HK-2 (cell line): Measurements from ENCODE around the gene PRDX2.

Source experiments
- DNase-seq: peaks from one replicate; pipeline ENCODE4 v3.0.0-alpha.2; 2018; ENCODE audit not compliant: unreplicated experiment

Gene PRDX2

DNA sequence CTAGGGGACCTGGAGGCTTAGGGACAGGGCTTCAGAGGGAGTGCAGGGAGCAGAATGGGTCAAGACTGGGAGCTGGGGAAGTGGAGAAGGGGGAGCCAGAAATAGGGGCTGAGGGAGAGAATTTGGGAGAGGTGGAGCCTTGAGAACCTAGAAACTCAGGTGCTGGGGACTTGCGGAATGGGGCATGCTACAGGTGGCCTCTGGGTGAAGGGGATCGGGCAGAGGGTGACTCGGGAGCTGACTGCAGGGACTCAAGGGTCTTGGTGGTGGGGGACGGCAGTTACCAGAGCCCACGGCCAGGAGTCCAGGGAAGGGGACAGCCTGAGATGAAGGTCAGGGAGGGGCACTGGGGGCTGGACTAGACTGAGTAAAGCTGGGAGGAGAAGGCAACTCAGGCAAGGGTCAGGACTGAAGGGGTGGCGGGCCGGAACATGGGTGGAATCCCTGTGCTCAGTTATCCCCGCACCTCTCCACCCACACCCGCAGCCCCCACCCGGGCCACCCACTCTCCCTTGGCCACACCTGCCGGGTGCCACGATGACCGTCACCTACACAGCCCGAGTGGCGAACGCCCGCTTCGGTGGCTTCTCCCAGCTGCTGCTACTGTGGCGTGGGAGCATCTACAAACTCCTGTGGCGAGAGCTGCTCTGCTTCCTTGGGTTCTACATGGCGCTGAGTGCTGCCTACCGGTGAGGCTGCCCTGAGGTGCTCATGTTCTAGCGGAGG lies 49.4 kb downstream of the PRDX2 start:
- DNase-seq, result no peak

DNA sequence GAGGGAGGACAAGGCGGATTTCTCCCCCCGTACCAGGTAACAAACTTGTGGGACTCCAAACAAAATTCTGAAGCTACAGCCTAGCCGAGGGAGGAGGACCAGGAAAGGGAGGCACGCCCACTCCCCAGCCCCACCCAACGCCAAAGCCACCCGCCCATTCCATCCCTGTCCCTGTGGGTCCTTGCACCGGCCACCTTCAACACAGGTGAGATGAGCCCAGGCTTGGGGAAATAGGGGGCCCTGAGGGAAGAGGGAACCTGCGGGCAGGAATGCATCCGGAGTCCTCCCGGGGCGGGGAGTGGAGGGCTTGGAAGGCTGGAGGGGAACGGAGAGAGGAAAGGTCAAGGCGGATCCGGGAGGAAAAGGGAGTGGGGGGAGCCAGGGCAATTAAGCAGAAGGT lies 50.0 kb downstream of the PRDX2 start, which contains the start of gene BEST2:
Gene BEST2, plus strand, starts transcription at position 157 of the 400 bp plus-strand sequence. CDS start 802 bp downstream, outside the sequence.
- no peak for DNase-seq

DNA sequence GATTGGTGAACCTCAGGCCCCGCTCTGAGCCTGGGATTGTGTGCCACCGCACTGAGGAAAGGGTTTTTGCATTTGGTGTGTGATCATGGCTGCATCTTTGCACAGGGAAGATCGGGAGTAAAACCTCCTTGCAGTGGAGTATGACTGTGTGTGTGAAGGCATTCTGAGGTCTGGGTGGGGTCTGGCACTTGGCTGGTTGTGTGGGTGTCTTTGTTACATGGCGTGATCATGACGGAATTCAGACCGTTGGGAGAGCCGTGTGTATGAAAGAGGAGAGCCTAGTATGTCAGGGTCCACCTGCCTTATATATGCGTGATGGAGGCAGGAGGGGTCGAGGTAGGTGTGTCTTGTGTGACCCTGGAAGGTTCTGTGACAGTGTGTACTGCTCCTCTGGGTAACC lies 50.7 kb downstream of the PRDX2 start:
- DNase-seq, result no peak

DNA sequence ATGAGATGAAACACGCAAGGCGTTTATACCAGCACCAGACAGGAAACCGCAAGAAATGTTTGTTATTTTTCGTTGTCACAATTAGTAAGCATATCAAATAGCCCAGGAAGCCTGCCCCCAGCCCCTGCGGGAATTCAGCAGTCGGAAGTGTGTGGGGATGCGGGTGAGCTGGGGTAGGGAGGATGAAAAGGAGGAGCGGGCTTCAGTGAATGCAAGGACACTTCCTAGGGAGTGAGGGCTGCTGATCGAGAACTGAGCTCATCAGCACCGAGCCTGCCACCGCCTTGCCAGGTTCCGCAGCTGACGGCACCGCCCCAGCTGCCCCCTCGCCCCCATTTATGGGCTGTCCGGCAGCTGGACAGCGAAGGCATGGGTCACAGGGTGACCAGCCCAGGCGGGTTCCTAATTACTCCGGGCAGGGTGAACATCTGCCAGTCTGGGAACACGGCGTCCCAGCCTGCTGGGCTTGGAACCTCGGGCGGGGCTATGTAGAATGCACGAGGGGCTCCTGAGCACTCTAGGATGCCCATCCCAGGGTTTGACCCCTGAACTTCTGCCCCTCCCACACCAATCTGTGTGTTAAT lies 51.6 kb downstream of the PRDX2 start:
- DNase-seq, result no peak

DNA sequence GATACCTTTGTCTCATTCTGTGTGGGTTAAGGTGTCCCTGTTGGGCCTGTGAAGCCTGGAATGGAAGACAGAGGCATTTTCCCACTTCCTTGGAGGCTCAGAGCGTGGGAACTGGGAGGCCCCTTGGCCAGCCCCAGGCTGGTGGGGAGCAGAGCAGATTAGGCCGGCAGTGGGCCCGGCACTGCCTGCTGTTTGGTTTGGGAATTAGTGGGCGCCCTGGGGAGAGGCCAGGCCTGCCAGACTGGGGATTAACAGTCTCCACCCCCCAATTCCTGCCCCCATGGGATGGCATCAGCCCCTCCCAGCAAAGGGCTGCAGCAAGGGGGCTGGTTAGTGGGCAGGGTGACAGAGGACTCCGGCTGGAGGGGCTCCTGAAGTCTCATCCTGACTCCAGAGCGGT lies 53.1 kb downstream of the PRDX2 start:
- no peak for DNase-seq
